H1 (cell line): ENCODE measurements around the gene GK2. TPM values are rescaled to one million over a fixed set of nuclear protein-coding genes. Genes with fewer than 3 reads are reported as not detected.

ENCODE experiments used
- BCL11A ChIP-seq, 2 experiments: IDR thresholded peaks; one replicate each; pipeline ENCODE4 v1.6.1; 2011; ENCODE audit warnings: low read depth in 2 of 2, low read length in 2 of 2, mild to moderate bottlenecking in 2 of 2
- BRCA1 ChIP-seq: IDR thresholded peaks from 2 replicates; pipeline ENCODE4 v1.6.1; 2012; ENCODE audit warnings: low read depth, low read length, improper control_type of control experiment
- CHD7 ChIP-seq: fragments of 300-600 bp; sonication (generic); IDR thresholded peaks from 2 replicates; pipeline ENCODE4 v1.7.1; 2012; ENCODE audit warnings: low read length, moderate library complexity, mild to moderate bottlenecking, inconsistent platforms; ENCODE audit not compliant: insufficient replicate concordance
- SP2 ChIP-seq: IDR thresholded peaks from 2 replicates; pipeline ENCODE4 v1.6.1; 2012; ENCODE audit warnings: mild to moderate bottlenecking, low read length, inconsistent platforms
- TAF7 ChIP-seq: optimal IDR thresholded peaks from 2 replicates; pipeline ENCODE3; 2011; ENCODE audit warnings: low read depth, mild to moderate bottlenecking, inconsistent platforms, low read length, moderate library complexity, borderline replicate concordance
- polyA plus RNA-seq, 7 experiments: library from polyadenylated mRNA; depleted of rRNA in 3 of 7; stranded (reverse) in 5 of 7; unstranded in 2 of 7; fragments of >200 nt in 5 of 7; fragments of 200-250 nt in 2 of 7; gene quantifications; 1 replicate in 5 of 7; 2 replicates in 1 of 7; 4 replicates in 1 of 7; pipeline versions ENCODE4 v1.2.1 to v1.2.3, GENCODE V29; 2011 to 2013; ENCODE audit warnings: missing spikeins in 2 of 7, mixed read lengths in 2 of 7
- total RNA-seq: library from RNA; stranded (reverse); fragmentation: NEBNext Ultra II Directional; extraction: Animal tissue kit (Norgen Biotek cat#: 25700); gene quantifications from 2 replicates; pipeline ENCODE4 v1.2.1, GENCODE V29; 2021

The GK2 gene
- total and polyA plus RNA-seq, 2 of the 8 experiments (the other 6 are each of a cell fraction or from before 2014, with no cell fraction given), result not detected

GRCh38 chr4:79408063-79408462 is at the start of gene GK2 (continued):
- TF ChIP-seq CHD7, result no peak
- TF ChIP-seq SP2, result no peak
- TF ChIP-seq BCL11A (IDR thresholded peaks at IDR 0.05; ENCODE audit: low read depth in 2 of 2, low read length in 2 of 2), result no peak
- TF ChIP-seq BRCA1, result no peak
- TF ChIP-seq TAF7, result no peak
